Fibroblast of upper back skin (primary cell): ENCODE data around the gene TSC22D2.
"Not testable (repeated sequence)": the region's sequence is repeated elsewhere in the genome, so short reads cannot be mapped to it uniquely, and the experiment has no call there.

Source experiments
- DNase-seq: peaks from one replicate; pipeline ENCODE4 v3.0.0-alpha.2; 2013

TSC22D2 gene

GRCh38 chr3:150449169-150449721 is 41.1 kb downstream of the TSC22D2 start:
- DNase-seq: peak; percentile 82

- DNase-seq: no peak
Measured at GRCh38 chr3:150450916-150451315, 42.8 kb downstream of the TSC22D2 start.

- DNase-seq: no peak
Measured at GRCh38 chr3:150451329-150452048, 43.4 kb downstream of the TSC22D2 start.

- no peak for DNase-seq
Measured at GRCh38 chr3:150453353-150453752, 45.3 kb downstream of the TSC22D2 start.

GRCh38 chr3:150454085-150454484 is 46.0 kb downstream of the TSC22D2 start:
- no peak for DNase-seq

GRCh38 chr3:150454622-150455021 is 46.5 kb downstream of the TSC22D2 start:
- DNase-seq: no peak

GRCh38 chr3:150455341-150455740 is 47.2 kb downstream of the TSC22D2 start:
- DNase-seq: no peak

- no peak for DNase-seq
Measured at GRCh38 chr3:150458001-150458400, 49.9 kb downstream of the TSC22D2 start.

GRCh38 chr3:150460484-150460883 is 52.4 kb downstream of the TSC22D2 start:
- no peak for DNase-seq

GRCh38 chr3:150461399-150461798 is 53.3 kb downstream of the TSC22D2 start:
- DNase-seq: no peak

- DNase-seq: no peak
Measured at GRCh38 chr3:150462108-150462507, 54.0 kb downstream of the TSC22D2 start.

GRCh38 chr3:150464684-150465083 is 56.6 kb downstream of the TSC22D2 start:
- no peak for DNase-seq

- DNase-seq: no peak
Measured at GRCh38 chr3:150467381-150467780, 59.3 kb downstream of the TSC22D2 start.

- peak; percentile 99 for DNase-seq
Measured at GRCh38 chr3:150469031-150469930, 61.2 kb downstream of the TSC22D2 start.

GRCh38 chr3:150469931-150470740 is 62.0 kb downstream of the TSC22D2 start:
- DNase-seq: peak; percentile 50

GRCh38 chr3:150472421-150472820 is 64.3 kb downstream of the TSC22D2 start:
- no peak for DNase-seq

GRCh38 chr3:150473161-150473560 is 65.1 kb downstream of the TSC22D2 start:
- DNase-seq: not testable (repeated sequence)

GRCh38 chr3:150479370-150479769 is 71.3 kb downstream of the TSC22D2 start:
- DNase-seq: no peak

GRCh38 chr3:150480877-150481276 is 72.8 kb downstream of the TSC22D2 start:
- no peak for DNase-seq

- peak; percentile 60 for DNase-seq
Measured at GRCh38 chr3:150483226-150483625, 75.1 kb downstream of the TSC22D2 start.

- no peak for DNase-seq
Measured at GRCh38 chr3:150484410-150484809, 76.3 kb downstream of the TSC22D2 start.

GRCh38 chr3:150488867-150489266 is 80.8 kb downstream of the TSC22D2 start:
- no peak for DNase-seq
